Brain pericyte (primary cell): ENCODE data around the gene NOC4L.
"Not testable (repeated sequence)": the region's sequence is repeated elsewhere in the genome, so short reads cannot be mapped to it uniquely, and the experiment has no call there.

Experiments
- DNase-seq: peaks from one replicate; pipeline ENCODE4 v3.0.0-alpha.2; 2012; ENCODE audit warnings: low read depth, low spot score

Gene NOC4L

GRCh38 chr12:132142679-132143335, 1.4 kb upstream of the NOC4L start:
- no peak for DNase-seq

- no peak for DNase-seq
Measured at GRCh38 chr12:132143336-132144071, 753 bp upstream of the NOC4L start.

- DNase-seq = no peak
Measured at GRCh38 chr12:132144810-132145168, 532 bp downstream of the NOC4L start.

- DNase-seq = no peak
Measured at GRCh38 chr12:132145334-132145733, 1.1 kb downstream of the NOC4L start.

GRCh38 chr12:132146098-132146497, 1.8 kb downstream of the NOC4L start:
- DNase-seq = no peak

- DNase-seq = no peak
Measured at GRCh38 chr12:132146772-132147422, 2.6 kb downstream of the NOC4L start.

- DNase-seq = no peak
Measured at GRCh38 chr12:132147423-132148367, 3.4 kb downstream of the NOC4L start.

GRCh38 chr12:132148368-132149045, 4.2 kb downstream of the NOC4L start:
- no peak for DNase-seq

- not testable (repeated sequence) for DNase-seq
Measured at GRCh38 chr12:132149526-132149925, 5.3 kb downstream of the NOC4L start.

- no peak for DNase-seq
Measured at GRCh38 chr12:132150780-132151144, 6.5 kb downstream of the NOC4L start.

GRCh38 chr12:132151145-132151765, 7.0 kb downstream of the NOC4L start:
- no peak for DNase-seq

- no peak for DNase-seq
Measured at GRCh38 chr12:132151766-132152410, 7.6 kb downstream of the NOC4L start.

GRCh38 chr12:132152411-132152821, 8.2 kb downstream of the NOC4L start:
- DNase-seq = no peak

GRCh38 chr12:132152953-132153352, 8.7 kb downstream of the NOC4L start:
- no peak for DNase-seq

GRCh38 chr12:132153501-132154340, 9.5 kb downstream of the NOC4L start:
- DNase-seq = no peak

GRCh38 chr12:132154341-132154761, 10.1 kb downstream of the NOC4L start:
- no peak for DNase-seq

GRCh38 chr12:132154941-132155770, 10.9 kb downstream of the NOC4L start:
- DNase-seq = no peak
